H9 (cell line): ENCODE data around the gene P3H2. TPM values are rescaled to one million over a fixed set of nuclear protein-coding genes. Genes with fewer than 3 reads are reported as not detected.

ENCODE experiments used
- DNase-seq: peaks from one replicate; pipeline ENCODE4 v3.0.0-alpha.2; 2017
- H2AFZ ChIP-seq: one replicate; pipeline ENCODE4 v1.6.1; 2013; ENCODE audit warnings: mild to moderate bottlenecking, low read length, control low read depth, moderate library complexity
- H2AK5ac ChIP-seq: 2 replicates; pipeline ENCODE4 v1.6.1; 2013; ENCODE audit warnings: low read length, control low read depth, mixed read lengths; ENCODE audit not compliant: insufficient read length
- H2BK120ac ChIP-seq: one replicate; pipeline ENCODE4 v1.6.1; 2013; ENCODE audit warnings: low read depth, mild to moderate bottlenecking, low read length, control low read depth, inconsistent platforms; ENCODE audit not compliant: poor library complexity, severe bottlenecking
- H2BK12ac ChIP-seq: 2 replicates; pipeline ENCODE4 v1.6.1; 2013; ENCODE audit warnings: low read length, control low read depth, mixed read lengths, low read depth; ENCODE audit not compliant: insufficient read length
- H2BK15ac ChIP-seq: 2 replicates; pipeline ENCODE4 v1.6.1; 2013; ENCODE audit warnings: low read depth, low read length, control low read depth
- H2BK20ac ChIP-seq: one replicate; pipeline ENCODE4 v1.6.1; 2013; ENCODE audit warnings: low read depth, mild to moderate bottlenecking, low read length, control low read depth, inconsistent platforms; ENCODE audit not compliant: poor library complexity, severe bottlenecking
- H2BK5ac ChIP-seq: 2 replicates; pipeline ENCODE4 v1.6.1; 2013; ENCODE audit warnings: low read length, control low read depth, mixed read lengths; ENCODE audit not compliant: insufficient read length
- H3K14ac ChIP-seq: 2 replicates; pipeline ENCODE4 v1.6.1; 2013; ENCODE audit warnings: low read length, control low read depth; ENCODE audit not compliant: insufficient read depth
- H3K18ac ChIP-seq: 2 replicates; pipeline ENCODE4 v1.6.1; 2013; ENCODE audit warnings: low read depth, mild to moderate bottlenecking, mixed read lengths, low read length, control low read depth; ENCODE audit not compliant: insufficient read length
- H3K23ac ChIP-seq: 2 replicates; pipeline ENCODE4 v1.6.1; 2013; ENCODE audit warnings: low read length, control low read depth, mixed read lengths, low read depth; ENCODE audit not compliant: insufficient read length
- H3K23me2 ChIP-seq: 2 replicates; pipeline ENCODE4 v1.6.1; 2013; ENCODE audit warnings: low read depth, mild to moderate bottlenecking, mixed read lengths, low read length, control low read depth; ENCODE audit not compliant: insufficient read length, poor library complexity, severe bottlenecking
- H3K27ac ChIP-seq: 2 replicates; pipeline ENCODE4 v1.5.1; 2013; ENCODE audit warnings: low read length, control low read depth, mixed read lengths, low read depth; ENCODE audit not compliant: insufficient read length
- H3K27me3 ChIP-seq: 2 replicates; pipeline ENCODE4 v1.6.1; 2013; ENCODE audit warnings: low read length, control low read depth, inconsistent platforms; ENCODE audit not compliant: insufficient read depth
- H3K4ac ChIP-seq: 2 replicates; pipeline ENCODE4 v1.6.1; 2013; ENCODE audit warnings: low read depth, mild to moderate bottlenecking, control low read depth, inconsistent platforms, low read length, moderate library complexity
- H3K4me1 ChIP-seq: 2 replicates; pipeline ENCODE4 v1.6.1; 2013; ENCODE audit warnings: low read length, control low read depth, inconsistent platforms; ENCODE audit not compliant: insufficient read depth
- H3K4me2 ChIP-seq: 2 replicates; pipeline ENCODE4 v1.6.1; 2013; ENCODE audit warnings: low read length, control low read depth, mixed read lengths; ENCODE audit not compliant: insufficient read length, insufficient read depth
- H3K56ac ChIP-seq: 2 replicates; pipeline ENCODE4 v1.6.1; 2013; ENCODE audit warnings: low read depth, mild to moderate bottlenecking, mixed read lengths, low read length, control low read depth; ENCODE audit not compliant: insufficient read length
- H3K79me1 ChIP-seq: 2 replicates; pipeline ENCODE4 v1.6.1; 2013; ENCODE audit warnings: low read depth, mild to moderate bottlenecking, moderate library complexity, low read length, control low read depth, inconsistent platforms; ENCODE audit not compliant: insufficient read depth, poor library complexity, severe bottlenecking
- H3K79me2 ChIP-seq: 2 replicates; pipeline ENCODE4 v1.6.1; 2013; ENCODE audit warnings: low read length, control low read depth, inconsistent platforms; ENCODE audit not compliant: insufficient read depth
- H3K9ac ChIP-seq: 2 replicates; pipeline ENCODE4 v1.6.1; 2013; ENCODE audit warnings: low read length, control low read depth, mixed read lengths; ENCODE audit not compliant: insufficient read length; ENCODE audit errors: extremely low read depth
- H3K9me3 ChIP-seq: one replicate; pipeline ENCODE4 v1.6.1; 2013; ENCODE audit warnings: low read depth, low read length, inconsistent platforms; ENCODE audit not compliant: control insufficient read depth
- H3T11ph ChIP-seq: one replicate; pipeline ENCODE4 v1.6.1; 2013; ENCODE audit warnings: mild to moderate bottlenecking, low read length, control low read depth, inconsistent platforms
- H4K20me1 ChIP-seq: one replicate; pipeline ENCODE4 v1.6.1; 2013; ENCODE audit not compliant: control insufficient read depth, insufficient read length, insufficient read depth
- H4K5ac ChIP-seq: 2 replicates; pipeline ENCODE4 v1.6.1; 2013; ENCODE audit warnings: low read depth, mild to moderate bottlenecking, mixed read lengths, low read length, control low read depth; ENCODE audit not compliant: insufficient read length
- H4K8ac ChIP-seq: replicated peaks from 2 replicates; pipeline ENCODE4 v1.6.1; 2013; ENCODE audit warnings: low read length, control low read depth, mixed read lengths, low read depth; ENCODE audit not compliant: insufficient read length
- H4K91ac ChIP-seq: 2 replicates; pipeline ENCODE4 v1.6.1; 2013; ENCODE audit warnings: low read depth, mild to moderate bottlenecking, moderate library complexity, mixed read lengths, low read length, control low read depth; ENCODE audit not compliant: insufficient read length
- H3K27ac Mint-ChIP-seq, 3 experiments: 2 replicates in 2 of 3; 3 replicates in 1 of 3; pipeline ENCODE4 v1.8.0; 2020 to 2021; ENCODE audit warnings: mixed read lengths in 3 of 3, mild to moderate bottlenecking in 1 of 3, moderate library complexity in 1 of 3
- H3K27me3 Mint-ChIP-seq: 2 replicates; pipeline ENCODE4 v1.8.0; 2021; ENCODE audit warnings: low read depth, mild to moderate bottlenecking, moderate library complexity, mixed read lengths
- H3K36me3 Mint-ChIP-seq, 3 experiments: 2 replicates in 2 of 3; 3 replicates in 1 of 3; pipeline ENCODE4 v1.8.0; 2020 to 2021; ENCODE audit warnings: low read depth in 3 of 3, mixed read lengths in 3 of 3; ENCODE audit not compliant: insufficient read depth in 1 of 3
- H3K4me1 Mint-ChIP-seq, 2 experiments: 2 replicates each; pipeline ENCODE4 v1.8.0; 2020; ENCODE audit warnings: mixed read lengths in 2 of 2
- H3K4me3 Mint-ChIP-seq, 2 experiments: 2 replicates in 1 of 2; 3 replicates in 1 of 2; pipeline ENCODE4 v1.8.0; 2020 to 2021; ENCODE audit warnings: mild to moderate bottlenecking in 2 of 2, mixed read lengths in 2 of 2, moderate library complexity in 1 of 2
- H3K9me3 Mint-ChIP-seq, 2 experiments: 2 replicates in 1 of 2; 3 replicates in 1 of 2; pipeline ENCODE4 v1.8.0; 2020; ENCODE audit warnings: mild to moderate bottlenecking in 2 of 2, mixed read lengths in 2 of 2, moderate library complexity in 1 of 2
- WGBS: extraction: QIAGEN DNeasy Blood & Tissue Kit; methylation state at CpG from one replicate; pipeline ENCODE4 v1.1.7; 2013; ENCODE audit warnings: missing lambda C conversion rate, low lambda C conversion rate, mixed read lengths; ENCODE audit not compliant: insufficient read length; ENCODE audit errors: extremely low coverage; 5-methylcytosine and 5-hydroxymethylcytosine counted together
- total RNA-seq: library from RNA; stranded (reverse); gene quantifications from 2 replicates; pipeline ENCODE4 v1.2.1, GENCODE V29; 2021
- TF ChIP-seq, protein P1 (sequence below): fragments of 200-600 bp; sonication (generic); conservative IDR thresholded peaks from 3 replicates; pipeline ENCODE4 v1.8.0; 2021; ENCODE audit warnings: antibody characterized with exemption, mild to moderate bottlenecking

P3H2 gene
- total RNA-seq, 1 experiment from 2014 or later, result 41.5 TPM

GRCh38 chr3:189944285-189945145 is 176.2 kb downstream of the P3H2 start:
- no peak overlapping the region for H3K56ac ChIP-seq
- Mint-ChIP-seq H3K4me3 (no peak overlapping the region), H3K36me3 (no peaks in the 10 kb centered on the region), H3K4me1 (no peaks in the 10 kb centered on the region), H3K27ac (no peak overlapping the region), H3K9me3 (no peaks in the 10 kb centered on the region), H3K27me3 (no peaks in the 10 kb centered on the region)
- DNase-seq, result no peak
- no peak overlapping the region for H3K4me2 ChIP-seq
- H4K5ac ChIP-seq, result no peak overlapping the region
- no peaks in the 10 kb centered on the region for H3K79me1 ChIP-seq
- no peaks in the 10 kb centered on the region for H4K20me1 ChIP-seq
- H2BK15ac ChIP-seq, result no peak overlapping the region
- no CpG with 5 or more reads among the region's 14 CpGs for WGBS
- no peak overlapping the region for H3K23ac ChIP-seq
- H3K4ac ChIP-seq, result no peak overlapping the region
- H3K18ac ChIP-seq, result no peak overlapping the region
- H2BK20ac ChIP-seq, result no peak overlapping the region
- H3K27ac ChIP-seq, result no peak overlapping the region
- no peaks in the 10 kb centered on the region for H3K79me2 ChIP-seq
- H2AFZ ChIP-seq, result no peak overlapping the region
- no peak overlapping the region for H4K8ac ChIP-seq
- H3K9me3 ChIP-seq, result no peaks in the 10 kb centered on the region
- H2BK120ac ChIP-seq, result no peak overlapping the region
- H3K23me2 ChIP-seq, result no peaks in the 10 kb centered on the region
- H3T11ph ChIP-seq, result no peak overlapping the region
- no peak overlapping the region for H2BK5ac ChIP-seq
- H3K4me1 ChIP-seq, result no peaks in the 10 kb centered on the region
- no peaks in the 10 kb centered on the region for H3K27me3 ChIP-seq
- no peak overlapping the region for H3K9ac ChIP-seq
- TF ChIP-seq, protein P1, sequence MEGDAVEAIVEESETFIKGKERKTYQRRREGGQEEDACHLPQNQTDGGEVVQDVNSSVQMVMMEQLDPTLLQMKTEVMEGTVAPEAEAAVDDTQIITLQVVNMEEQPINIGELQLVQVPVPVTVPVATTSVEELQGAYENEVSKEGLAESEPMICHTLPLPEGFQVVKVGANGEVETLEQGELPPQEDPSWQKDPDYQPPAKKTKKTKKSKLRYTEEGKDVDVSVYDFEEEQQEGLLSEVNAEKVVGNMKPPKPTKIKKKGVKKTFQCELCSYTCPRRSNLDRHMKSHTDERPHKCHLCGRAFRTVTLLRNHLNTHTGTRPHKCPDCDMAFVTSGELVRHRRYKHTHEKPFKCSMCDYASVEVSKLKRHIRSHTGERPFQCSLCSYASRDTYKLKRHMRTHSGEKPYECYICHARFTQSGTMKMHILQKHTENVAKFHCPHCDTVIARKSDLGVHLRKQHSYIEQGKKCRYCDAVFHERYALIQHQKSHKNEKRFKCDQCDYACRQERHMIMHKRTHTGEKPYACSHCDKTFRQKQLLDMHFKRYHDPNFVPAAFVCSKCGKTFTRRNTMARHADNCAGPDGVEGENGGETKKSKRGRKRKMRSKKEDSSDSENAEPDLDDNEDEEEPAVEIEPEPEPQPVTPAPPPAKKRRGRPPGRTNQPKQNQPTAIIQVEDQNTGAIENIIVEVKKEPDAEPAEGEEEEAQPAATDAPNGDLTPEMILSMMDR, result no peak
- H3K14ac ChIP-seq, result no peak overlapping the region
- H2BK12ac ChIP-seq, result no peak overlapping the region
- no peak overlapping the region for H2AK5ac ChIP-seq
- no peak overlapping the region for H4K91ac ChIP-seq
